NCI-H1092 (cell line): ENCODE results near the gene SAMD1.

Experiments
- DNase-seq: peaks from one replicate; lab custom pipeline; 2025; lab: John Stamatoyannopoulos, UW

SAMD1 gene

DNA sequence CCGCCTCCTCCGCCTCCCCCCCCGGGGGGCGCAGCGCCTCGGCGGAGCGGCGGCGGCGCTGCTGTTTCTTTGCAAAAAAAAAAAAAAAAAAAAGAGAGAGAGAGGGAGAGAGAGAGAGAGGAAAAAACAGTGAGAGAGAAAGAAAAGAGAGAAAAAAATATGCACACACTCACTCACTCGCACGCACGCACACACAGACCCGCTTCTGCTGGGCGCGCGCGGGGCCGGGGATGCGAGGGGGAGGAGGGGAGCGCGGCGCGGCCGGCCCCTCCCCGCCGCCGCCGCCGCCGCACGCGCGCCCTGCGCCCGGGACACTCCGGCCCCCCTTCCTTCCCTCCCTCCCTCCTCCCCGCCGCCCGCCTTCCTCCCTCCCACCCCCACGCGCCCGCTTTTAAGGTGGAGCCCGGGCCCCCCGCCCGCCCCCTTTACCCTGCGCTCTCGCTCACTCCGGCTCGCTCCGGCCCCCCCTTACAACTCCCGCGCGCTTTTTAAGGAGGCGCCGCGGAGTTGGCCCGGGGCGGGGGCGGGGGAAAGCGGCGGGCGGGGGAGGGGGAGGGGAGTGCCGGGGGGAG is at the start of gene SAMD1:
SAMD1 (minus strand) TSS at position 243 of the 572 bp plus-strand sequence.
- peak; percentile 73 for DNase-seq

DNA sequence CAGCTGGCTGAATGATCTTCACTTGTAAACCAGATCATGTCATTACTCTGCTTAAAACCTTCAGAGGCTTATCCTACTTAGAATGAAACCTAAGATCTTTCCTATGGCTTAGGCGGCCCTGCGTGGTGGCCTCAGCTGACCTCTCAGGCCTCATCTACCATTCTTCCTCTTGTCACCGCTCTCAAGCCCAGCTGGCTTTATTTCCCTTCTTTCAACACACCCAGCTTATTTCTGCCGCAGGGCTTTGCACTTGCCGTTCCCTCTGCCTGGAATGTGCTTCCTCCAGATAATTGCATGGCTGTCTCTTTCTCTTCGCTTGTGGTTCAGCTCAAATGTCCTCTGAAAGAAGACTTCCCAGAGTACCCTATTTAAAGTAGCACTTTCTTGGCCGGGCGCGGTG is 49.4 kb upstream of the SAMD1 start:
- DNase-seq = no peak

DNA sequence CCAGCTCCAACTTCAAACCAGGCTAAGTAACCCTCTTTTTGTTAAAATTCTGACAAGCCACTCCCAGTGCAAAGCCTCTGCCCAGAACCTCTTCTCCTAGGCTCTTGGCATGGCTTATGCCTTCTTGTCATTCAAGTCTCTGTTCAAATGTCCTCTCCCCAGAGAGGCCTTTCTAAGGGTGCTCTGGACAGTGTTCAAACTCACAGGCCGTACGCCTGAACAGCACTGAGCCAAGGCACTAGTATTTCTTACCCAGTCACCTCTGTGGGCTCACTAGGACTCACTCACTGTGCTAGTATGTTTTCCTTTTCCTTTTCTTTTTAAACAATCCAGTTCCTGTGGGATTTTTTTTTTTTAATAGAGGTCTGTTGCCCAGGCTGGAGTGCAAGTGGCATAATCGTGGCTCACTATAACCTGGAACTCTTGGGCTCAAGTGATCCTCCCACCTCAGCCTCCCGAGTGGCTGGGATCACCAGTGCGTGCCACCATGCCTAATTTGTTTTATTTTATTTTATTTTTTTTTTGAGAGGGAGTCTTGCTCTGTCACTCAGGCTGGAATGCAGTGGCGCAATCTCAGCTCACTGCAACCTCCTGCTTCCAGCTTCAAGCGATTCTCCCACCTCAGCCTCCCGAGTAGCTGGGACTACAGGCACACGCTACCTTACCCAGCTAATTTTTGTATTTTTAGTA is 48.2 kb upstream of the SAMD1 start:
- no peak for DNase-seq

DNA sequence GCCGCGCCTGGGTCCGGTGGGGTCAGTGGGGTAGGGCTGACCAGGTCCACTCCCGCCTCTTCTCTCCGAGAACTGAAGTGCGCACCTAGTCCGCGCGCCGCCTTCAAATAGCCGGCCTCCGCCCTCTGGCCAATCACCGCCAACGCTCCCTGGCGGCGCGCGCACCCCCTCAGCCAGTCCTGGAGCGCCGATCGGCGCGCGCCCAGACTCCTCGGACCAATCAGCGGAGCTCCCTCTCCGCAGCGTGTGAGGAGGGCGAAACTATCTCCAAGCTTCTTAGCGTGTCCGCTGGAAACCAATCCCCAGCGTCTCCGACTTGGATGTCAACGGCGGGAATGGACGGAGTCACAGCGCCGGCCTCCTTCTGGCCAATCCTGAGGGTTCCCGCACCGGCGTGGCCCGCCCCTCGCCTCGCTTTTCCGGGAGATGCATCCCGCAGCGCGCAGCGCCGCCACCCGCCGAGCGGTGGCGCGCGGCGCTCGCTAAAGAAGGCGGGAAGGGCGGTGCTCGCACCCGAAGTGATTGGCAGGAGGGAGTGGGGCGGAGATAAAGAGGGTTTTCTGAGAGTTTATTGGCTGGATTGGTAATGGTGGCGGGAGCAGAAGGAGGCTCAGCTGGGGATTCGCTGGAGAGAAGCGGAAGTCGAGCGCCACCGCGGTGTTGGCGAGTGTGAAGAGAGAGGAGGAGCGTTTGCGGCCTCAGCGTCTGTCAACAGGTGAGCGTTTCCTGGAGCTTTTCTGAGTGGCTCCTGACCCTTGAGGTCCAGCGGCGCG is 46.1 kb upstream of the SAMD1 start, which contains the start of gene ASF1B:
ASF1B (minus strand) TSS at position 81 of the 773 bp plus-strand sequence. CDS start 133 bp downstream, outside the sequence.
- DNase-seq = peak; percentile 100

DNA sequence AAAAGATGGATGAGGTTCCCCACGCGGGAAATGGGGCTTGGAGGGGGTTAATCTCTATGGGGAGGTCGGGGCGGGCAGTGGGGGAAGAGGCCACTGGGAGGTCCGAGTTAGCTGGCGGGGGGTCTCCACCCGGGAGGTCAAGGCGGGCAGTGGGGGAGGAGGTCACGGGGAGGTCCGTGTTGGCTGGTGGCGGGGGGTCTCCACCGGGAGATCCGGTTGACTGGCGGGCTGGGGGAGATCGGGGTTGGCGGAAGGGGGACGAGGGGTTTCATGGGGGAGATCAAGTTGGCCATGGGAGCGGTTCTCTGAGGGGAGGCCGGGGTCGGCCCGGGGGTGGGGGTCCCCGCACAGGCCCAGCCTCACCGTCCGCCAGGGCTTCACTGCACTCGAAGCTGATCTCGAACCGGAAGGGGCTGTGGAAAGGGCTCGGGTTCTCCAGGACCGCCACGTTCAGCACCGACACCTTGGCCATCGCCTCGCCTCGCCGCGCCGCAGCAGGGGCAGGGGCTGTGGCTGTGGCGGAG is 45.5 kb upstream of the SAMD1 start:
- no peak for DNase-seq

DNA sequence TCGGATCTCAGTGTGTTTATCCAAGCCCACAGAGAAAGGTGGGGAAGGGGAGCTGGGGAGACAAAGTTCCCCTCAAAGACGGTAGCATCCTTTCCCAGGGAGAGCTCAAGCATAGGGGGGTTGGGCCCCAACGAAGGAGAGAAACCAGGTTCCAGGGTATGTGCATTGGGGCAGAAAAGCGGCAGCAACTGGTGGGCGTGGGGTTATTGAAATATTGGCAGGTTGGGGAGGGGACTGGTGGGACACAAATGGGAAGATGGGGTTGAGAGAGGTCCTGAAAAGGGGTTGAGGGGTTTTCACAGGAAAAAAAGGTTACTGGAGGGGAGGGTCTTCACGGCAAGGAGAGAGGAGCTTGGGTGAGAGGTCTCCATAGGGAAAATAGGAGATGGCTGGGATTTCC is 44.8 kb upstream of the SAMD1 start:
- DNase-seq = no peak

DNA sequence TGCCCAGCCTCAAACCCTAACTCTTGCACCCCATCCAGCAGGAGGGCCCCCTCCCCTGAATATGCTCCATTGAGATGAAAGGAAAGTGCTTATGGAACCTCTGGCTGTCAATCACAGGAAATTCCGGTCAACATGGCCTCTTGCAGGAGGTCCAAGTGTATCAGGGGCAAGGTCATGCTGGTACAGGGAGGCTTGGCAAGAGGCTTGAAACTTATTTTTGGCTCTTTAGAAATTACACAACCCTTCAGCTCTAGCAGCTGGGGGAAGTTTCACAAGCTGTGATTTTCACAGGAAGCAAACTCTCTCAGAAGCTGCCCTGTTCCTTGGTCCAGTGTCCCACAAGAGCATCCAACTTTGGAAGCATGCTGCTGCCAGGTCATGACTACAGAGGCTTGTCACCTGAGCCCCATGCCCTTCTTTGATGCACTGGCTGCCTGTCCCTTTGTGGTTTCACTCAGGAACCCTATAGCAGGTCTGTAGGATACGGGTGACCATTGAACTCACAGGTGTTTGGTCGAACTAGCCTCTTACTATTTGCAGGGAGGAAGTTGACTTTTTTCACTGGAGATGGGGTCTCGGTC is 37.5 kb upstream of the SAMD1 start:
- no peak for DNase-seq

DNA sequence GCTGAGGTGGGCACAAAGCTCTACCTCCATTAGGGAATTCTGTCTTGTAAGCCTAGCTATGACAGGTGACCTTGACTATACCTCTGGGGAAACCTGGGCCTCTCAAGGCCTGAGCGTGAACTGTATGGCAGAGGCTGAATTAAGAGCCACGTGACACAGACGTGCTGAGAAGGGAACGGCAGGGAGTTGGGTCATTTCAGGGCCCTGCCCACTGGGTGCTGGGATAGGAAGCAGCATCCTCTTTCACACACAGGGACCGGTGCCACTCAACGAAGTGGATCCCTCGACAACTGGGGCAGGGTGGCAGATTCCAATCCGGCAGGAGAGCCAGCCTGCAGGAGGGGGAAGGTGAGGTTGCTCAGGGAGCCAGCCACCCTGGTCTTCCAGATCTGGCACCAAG is 36.6 kb upstream of the SAMD1 start:
- no peak for DNase-seq

DNA sequence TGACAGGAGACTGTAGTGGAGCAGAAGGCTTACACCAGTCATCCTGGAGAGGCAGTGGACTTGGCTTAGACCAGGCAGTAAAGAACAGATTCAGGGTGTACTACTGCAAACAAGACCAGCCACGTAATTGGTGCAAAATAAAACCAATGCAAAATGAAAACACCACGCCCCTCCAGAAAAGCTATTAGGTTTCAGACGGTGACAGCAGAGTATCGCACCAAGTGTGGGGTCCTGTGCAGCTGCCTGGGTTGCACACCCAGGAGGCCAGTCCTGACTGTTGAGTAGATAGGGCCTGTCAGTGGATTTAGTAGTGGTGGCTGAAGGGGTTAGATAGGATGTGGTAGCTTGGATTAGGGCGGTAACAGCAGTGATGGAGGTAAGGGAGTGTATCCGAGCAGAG is 32.4 kb upstream of the SAMD1 start:
- DNase-seq = no peak

DNA sequence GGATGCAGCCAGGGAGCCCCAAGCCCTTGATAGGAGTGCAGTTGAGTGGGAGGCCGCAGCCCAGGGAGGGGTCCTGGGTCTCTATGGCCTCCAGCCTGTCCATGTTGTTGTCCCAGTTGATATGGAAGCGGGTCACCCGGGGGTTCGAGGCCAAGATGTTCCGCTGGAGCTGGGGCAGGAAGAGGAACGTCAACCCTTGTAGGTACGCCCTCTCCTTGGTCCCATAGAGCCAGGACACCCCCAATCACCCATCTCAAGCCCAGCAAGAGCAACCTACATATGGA is 29.9 kb upstream of the SAMD1 start:
- DNase-seq = no peak

DNA sequence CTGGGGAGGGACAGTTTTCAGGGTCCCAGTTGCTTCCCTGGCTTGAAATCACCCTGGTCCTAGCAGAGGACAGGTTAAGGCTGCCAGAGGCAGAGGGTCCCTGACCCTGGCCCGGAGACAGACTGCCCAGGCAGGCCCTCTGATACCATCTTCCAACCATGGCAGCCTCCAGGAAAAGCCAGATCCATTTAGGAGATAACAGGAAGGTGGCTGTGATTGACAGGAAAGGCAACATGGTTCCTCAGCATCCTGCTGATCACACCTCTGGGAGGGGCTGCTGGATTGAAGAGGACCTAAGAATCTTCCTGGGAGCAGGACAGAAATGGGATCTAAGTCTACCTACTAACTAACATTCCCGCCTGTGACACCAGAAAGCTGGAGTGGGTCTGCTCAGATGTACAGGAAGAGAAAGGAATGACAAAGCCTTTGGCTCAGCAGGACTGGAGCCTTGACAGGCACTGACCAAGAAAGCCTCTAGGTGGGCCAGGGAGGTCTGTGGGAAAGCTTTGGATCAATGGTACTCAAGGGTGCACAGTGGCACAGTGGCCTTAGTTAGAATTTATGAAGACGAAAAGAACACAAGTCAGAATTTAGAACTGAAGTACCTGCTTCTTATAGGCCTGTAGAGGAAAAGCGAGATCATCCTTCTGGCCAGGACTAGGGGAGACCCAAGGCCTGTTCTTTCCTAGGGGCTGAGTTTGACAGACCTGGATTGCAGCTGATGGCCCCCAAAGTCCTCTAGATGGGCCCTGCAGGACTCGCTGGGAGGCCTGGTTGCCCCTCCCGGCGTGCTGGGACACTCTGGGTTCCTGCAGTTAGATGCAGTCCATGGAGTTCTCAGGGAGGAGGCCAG is 29.3 kb upstream of the SAMD1 start:
- DNase-seq = no peak

DNA sequence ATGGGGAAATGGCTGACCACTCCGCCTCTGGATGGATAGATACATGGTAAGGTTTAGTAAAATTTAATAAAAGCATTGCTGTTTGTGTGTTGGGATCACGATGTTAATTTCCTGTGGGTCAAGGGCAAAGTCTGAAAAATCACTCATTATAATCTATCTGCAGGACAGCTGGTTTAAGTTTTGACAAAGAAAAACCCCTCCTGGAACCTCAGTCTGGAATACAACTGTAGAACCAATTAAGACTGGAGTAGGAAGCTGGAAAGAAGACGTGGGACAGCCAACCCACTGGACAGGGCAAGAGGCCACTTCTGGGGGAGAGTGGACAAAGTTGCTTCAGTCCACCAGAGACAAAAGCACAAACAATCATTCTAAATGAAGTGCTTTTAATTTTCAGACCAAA is 28.6 kb upstream of the SAMD1 start:
- DNase-seq = no peak

DNA sequence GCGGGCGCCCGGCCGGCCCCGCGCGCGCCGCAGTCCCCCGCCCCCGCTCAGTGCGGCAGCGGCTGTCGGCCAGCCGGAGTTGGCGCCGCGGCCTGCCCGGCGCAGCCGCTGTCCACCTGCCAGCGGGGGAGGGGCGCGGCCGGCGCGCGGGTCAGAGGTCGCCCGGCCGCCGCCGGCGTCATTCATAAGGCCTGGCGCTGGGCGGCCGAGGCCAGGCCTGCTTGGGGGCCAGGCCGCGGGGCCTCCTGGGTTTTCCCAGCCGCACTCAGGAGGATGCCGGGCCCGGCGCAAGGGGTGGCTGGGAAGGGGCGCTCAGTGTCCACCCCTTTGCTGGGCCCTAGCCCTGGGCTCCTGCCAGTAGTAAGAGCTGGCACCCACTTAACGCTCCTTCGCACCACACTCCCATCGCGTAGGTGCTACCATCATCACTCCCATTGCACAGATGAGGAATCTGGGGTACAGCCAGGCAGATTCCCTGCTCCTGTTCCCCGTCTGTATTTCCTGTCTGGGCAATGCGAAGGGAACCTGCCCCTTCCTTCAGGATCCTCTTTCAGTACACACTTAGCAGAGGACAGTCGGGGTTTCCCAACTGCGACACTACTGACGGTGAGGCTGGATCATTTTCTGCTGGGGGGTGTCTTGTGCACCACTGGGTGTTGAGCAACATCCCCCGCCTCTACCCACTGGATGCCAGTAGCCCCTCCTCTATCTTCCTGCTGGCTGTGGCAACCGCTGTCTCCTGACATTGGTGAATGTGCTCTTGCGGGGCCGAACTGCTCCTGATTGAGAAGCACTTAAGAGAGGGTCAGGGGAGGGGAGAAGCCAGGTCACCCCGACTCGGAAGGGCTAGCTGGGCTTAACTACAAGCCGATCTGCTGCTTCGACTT is 27.9 kb upstream of the SAMD1 start:
- DNase-seq = peak; percentile 25

DNA sequence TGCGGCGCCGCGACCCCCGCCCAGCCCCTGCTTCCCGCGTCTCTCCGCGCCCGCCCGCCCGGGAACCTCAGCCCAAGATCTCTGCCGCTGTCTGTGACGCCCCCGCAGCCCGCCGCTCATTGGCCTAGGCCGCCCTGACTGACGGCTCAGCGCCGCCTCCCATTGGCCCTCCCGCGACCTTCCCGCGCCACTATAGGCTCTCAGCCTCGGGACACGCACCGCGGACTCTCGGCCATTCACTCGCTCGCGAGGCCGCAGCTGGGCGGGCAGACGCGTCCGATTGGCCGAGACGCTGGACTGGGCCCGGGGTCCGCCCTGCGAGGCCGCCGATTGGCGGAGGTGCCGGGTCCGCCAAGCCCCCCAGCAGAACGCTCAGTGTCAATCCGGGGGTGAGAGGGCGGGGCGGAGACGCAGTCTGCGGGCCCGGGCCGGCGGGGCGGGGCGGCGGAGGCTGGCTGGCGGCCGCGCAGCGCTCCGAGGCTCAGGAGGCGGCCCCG is 27.2 kb upstream of the SAMD1 start, which contains the start of gene PRKACA:
PRKACA (minus strand) TSS at position 95 of the 497 bp plus-strand sequence. CDS start 215 bp downstream, outside the sequence.
- DNase-seq = peak; percentile 98

DNA sequence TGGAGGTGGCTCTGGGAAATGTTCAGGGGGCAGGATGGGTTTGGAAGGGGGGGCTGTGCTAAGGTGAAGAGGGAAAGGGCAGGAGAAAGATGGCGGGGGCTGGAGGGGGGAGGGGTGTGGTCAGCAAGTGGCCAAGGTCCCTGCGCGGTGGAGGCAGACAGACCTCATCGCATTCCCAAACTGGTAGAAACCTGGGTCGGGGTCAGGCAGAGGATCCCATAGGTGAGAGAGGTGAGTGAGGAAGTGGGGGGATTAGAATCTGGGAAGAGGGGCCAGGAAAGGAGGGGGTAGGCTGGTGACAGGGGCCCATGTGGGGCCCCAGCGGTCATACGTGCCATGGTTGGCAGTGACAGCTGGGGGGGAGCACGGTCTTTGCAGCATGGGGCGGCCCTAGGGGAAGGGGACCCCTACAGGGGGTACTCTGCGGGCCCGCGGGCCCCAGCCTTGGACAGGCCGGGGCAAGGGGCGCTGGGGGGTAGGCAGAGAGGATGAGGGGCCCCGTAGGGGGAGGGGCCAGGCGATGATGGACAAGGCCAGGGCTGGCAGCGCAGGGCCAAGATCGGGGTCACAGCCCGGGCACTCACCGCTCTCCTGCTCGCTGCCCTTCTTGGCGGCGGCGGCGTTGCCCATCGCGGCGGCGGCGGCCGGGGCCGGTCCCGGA is 26.5 kb upstream of the SAMD1 start:
- DNase-seq = no peak

DNA sequence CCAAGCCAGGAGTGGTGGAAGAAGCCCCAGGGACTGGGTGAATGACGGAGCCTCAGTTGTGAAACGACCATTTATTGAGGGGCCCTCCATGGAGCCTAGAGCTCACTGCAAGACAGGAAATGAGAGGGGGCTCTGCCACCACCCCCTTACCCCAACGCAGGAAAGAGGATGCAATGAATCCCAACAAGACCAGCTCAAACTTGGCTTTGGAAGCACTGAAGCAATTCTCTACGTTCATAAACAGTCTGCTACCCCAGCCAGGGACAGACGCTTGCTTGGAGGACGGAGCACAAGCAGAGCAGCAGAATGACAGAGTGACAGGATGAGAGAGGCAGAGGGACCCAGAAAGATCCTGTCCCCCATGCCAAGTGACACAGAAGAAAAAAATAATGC is 26.0 kb upstream of the SAMD1 start:
- DNase-seq = no peak

DNA sequence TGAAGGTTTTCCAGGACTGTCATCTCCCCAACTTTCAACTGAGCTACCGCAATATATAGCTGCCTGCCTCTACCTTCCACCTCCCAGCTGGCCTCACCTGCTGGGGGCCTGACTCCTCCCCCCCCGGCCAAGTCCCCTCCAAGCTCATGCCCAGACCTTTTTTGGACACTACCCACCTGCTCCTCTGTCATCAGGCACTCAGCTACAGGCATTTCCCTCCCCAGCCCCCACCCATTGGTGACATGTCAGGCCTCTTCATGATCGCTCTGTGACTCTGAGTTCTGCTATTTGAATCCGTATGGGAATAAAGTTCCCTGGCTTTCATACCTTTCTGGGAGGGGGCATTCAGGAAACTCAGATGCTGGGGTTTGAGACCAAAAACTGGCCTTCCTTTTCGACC is 25.2 kb upstream of the SAMD1 start:
- DNase-seq = no peak

DNA sequence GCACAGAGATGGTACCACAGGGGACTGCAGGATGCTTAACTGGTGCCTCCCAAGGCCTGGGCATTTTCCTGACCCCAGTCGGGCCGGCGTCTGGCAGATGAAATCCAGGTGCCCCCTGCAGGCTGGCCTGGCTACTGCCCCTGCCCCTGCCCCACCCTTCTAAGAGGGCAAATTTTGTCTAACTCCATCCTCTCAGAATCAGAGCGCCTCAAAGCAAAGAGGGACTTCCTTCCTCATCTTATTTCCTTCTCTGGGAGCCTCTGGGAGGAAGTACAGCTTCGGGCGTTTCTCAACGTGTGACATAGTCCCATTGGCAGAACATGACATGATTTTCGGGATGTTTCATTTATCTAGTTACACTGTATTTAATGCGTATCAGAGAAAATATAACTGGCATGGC is 24.3 kb upstream of the SAMD1 start:
- no peak for DNase-seq

DNA sequence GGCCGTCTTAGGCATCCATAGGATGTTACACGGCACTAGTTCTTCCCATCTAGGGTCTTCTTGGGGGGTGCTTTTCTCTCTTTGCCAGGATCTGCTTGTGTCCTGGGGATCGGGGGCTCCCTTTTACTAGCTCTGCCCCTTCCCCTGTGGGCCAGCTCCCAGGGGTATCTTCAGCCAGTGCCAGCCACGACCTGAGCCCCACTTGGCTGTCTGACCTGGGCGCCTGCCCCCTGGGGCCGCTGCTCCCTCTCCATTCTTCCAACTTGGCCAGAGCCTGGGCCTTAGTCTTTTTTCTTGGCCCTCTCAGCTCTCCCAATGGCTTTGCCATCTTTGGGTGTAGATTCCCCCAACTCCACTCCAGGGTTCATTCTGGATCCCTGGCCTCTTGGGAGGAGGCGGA is 23.9 kb upstream of the SAMD1 start:
- no peak for DNase-seq
